Neuronal stem cell (in vitro differentiated cells): Measurements from ENCODE around the gene PTPN11.
A peak's percentile ranks its signal among the peaks of the same experiment; 100 is the strongest.
"Not testable (repeated sequence)": the region's sequence is repeated elsewhere in the genome, so short reads cannot be mapped to it uniquely, and the experiment has no call there.

ENCODE experiments used
- DNase-seq: peaks from one replicate; pipeline ENCODE4 v3.0.0-alpha.2; 2013; ENCODE audit warnings: low spot score
- H2AFZ ChIP-seq: one replicate; pipeline ENCODE4 v1.6.1; 2013; ENCODE audit warnings: mild to moderate bottlenecking, low read length, inconsistent platforms
- H2AK5ac ChIP-seq: 2 replicates; pipeline ENCODE4 v1.6.1; 2013; ENCODE audit warnings: low read depth, mild to moderate bottlenecking, inconsistent platforms, low read length, moderate library complexity, mixed read lengths
- H2BK120ac ChIP-seq: 2 replicates; pipeline ENCODE4 v1.6.1; 2013; ENCODE audit warnings: low read depth, mild to moderate bottlenecking, inconsistent platforms, low read length, moderate library complexity, mixed read lengths
- H2BK12ac ChIP-seq: one replicate; pipeline ENCODE4 v1.6.1; 2013; ENCODE audit warnings: low read length, inconsistent platforms
- H2BK15ac ChIP-seq: 2 replicates; pipeline ENCODE4 v1.6.1; 2013; ENCODE audit warnings: mild to moderate bottlenecking, low read length, inconsistent platforms, mixed read lengths
- H2BK5ac ChIP-seq: one replicate; pipeline ENCODE4 v1.6.1; 2013; ENCODE audit warnings: inconsistent platforms, mild to moderate bottlenecking, low read length, moderate library complexity
- H3K14ac ChIP-seq: one replicate; pipeline ENCODE4 v1.6.1; 2013; ENCODE audit warnings: low read length, inconsistent platforms
- H3K18ac ChIP-seq: 2 replicates; pipeline ENCODE4 v1.6.1; 2013; ENCODE audit warnings: low read length, inconsistent platforms
- H3K23ac ChIP-seq: 2 replicates; pipeline ENCODE4 v1.6.1; 2013; ENCODE audit warnings: low read depth, mild to moderate bottlenecking, mixed read lengths, low read length, inconsistent platforms; ENCODE audit not compliant: poor library complexity
- H3K27ac ChIP-seq: replicated peaks from 3 replicates; pipeline ENCODE4 v1.5.1; 2013; ENCODE audit warnings: low read length, inconsistent platforms
- H3K27me3 ChIP-seq, 3 experiments: 2 replicates each; pipeline ENCODE4 v1.6.1; 2013; ENCODE audit warnings: low read length in 3 of 3, mild to moderate bottlenecking in 2 of 3, inconsistent platforms in 1 of 3, low read depth in 1 of 3, mixed read lengths in 1 of 3, moderate library complexity in 1 of 3; ENCODE audit not compliant: control insufficient read depth in 3 of 3, insufficient read depth in 3 of 3
- H3K36me3 ChIP-seq, 2 donors: replicated peaks in 1 of 2; 2 replicates each; pipeline ENCODE4 v1.6.1; 2013; ENCODE audit warnings: low read length in 2 of 2; ENCODE audit not compliant: control insufficient read depth in 2 of 2, insufficient read depth in 2 of 2
- H3K4ac ChIP-seq: 2 replicates; pipeline ENCODE4 v1.6.1; 2013; ENCODE audit warnings: inconsistent platforms, mild to moderate bottlenecking, low read length, moderate library complexity
- H3K4me1 ChIP-seq, 2 donors: 1 replicate in 1 of 2; 2 replicates in 1 of 2; pipeline ENCODE4 v1.6.1; 2013; ENCODE audit warnings: low read length in 2 of 2, low read depth in 1 of 2; ENCODE audit not compliant: control insufficient read depth in 2 of 2, insufficient read depth in 1 of 2
- H3K4me2 ChIP-seq: one replicate; pipeline ENCODE4 v1.6.1; 2013; ENCODE audit warnings: mild to moderate bottlenecking, low read length, inconsistent platforms; ENCODE audit not compliant: insufficient read depth, poor library complexity, severe bottlenecking
- H3K4me3 ChIP-seq, 2 donors: 2 replicates each; pipeline ENCODE4 v1.5.1; 2013; ENCODE audit warnings: low read length in 2 of 2, mild to moderate bottlenecking in 2 of 2, inconsistent platforms in 1 of 2, moderate library complexity in 1 of 2
- H3K79me1 ChIP-seq: one replicate; pipeline ENCODE4 v1.6.1; 2013; ENCODE audit warnings: low read depth, mild to moderate bottlenecking, inconsistent platforms, low read length, moderate library complexity
- H3K9ac ChIP-seq: one replicate; pipeline ENCODE4 v1.6.1; 2013; ENCODE audit warnings: mild to moderate bottlenecking, low read depth, low read length, inconsistent platforms; ENCODE audit not compliant: poor library complexity
- H3K9me3 ChIP-seq, 2 donors: replicated peaks in 1 of 2; 2 replicates each; pipeline versions ENCODE3 to v1.6.1; 2013; ENCODE audit warnings: low read length in 2 of 2, mild to moderate bottlenecking in 2 of 2, inconsistent platforms in 1 of 2, low read depth in 1 of 2, mixed read lengths in 1 of 2, moderate library complexity in 1 of 2; ENCODE audit not compliant: control insufficient read depth in 2 of 2, insufficient read depth in 1 of 2
- H4K8ac ChIP-seq: one replicate; pipeline ENCODE4 v1.6.1; 2013; ENCODE audit warnings: low read depth, mild to moderate bottlenecking, inconsistent platforms, low read length, moderate library complexity
- H4K91ac ChIP-seq: one replicate; pipeline ENCODE4 v1.6.1; 2013; ENCODE audit warnings: low read length, low read depth, mild to moderate bottlenecking, inconsistent platforms; ENCODE audit not compliant: poor library complexity
- WGBS, 2 donors: extraction: QIAGEN DNeasy Blood & Tissue Kit; methylation state at CpG; one replicate each; pipeline ENCODE4 v1.1.7; 2013; ENCODE audit warnings: missing lambda C conversion rate in 2 of 2, mixed read lengths in 1 of 2; ENCODE audit not compliant: insufficient read length in 2 of 2, insufficient replicate concordance in 1 of 2; ENCODE audit errors: extremely low coverage in 2 of 2; 5-methylcytosine and 5-hydroxymethylcytosine counted together

Gene PTPN11

GRCh38 chr12:112413855-112414625, 4.7 kb upstream of the PTPN11 start:
- Histone ChIP-seq H3K23ac (no peak overlapping the region), H2AFZ (no peak overlapping the region), H2AK5ac (no peak overlapping the region), H3K4me3 (no peak overlapping the region), H3K14ac (no peak overlapping the region), H3K79me1 (no peaks in the 10 kb centered on the region), H3K36me3 (no peaks in the 10 kb centered on the region), H4K8ac (no peak overlapping the region), H3K4me1 (no peaks in the 10 kb centered on the region), H3K9me3 (no peaks in the 10 kb centered on the region), H2BK15ac (no peak overlapping the region), H3K4ac (no peak overlapping the region), H3K9ac (no peak overlapping the region), H3K4me2 (no peak overlapping the region), H3K18ac (no peak overlapping the region), H2BK12ac (no peak overlapping the region), H2BK5ac (no peak overlapping the region), H4K91ac (no peak overlapping the region), H3K27ac (no peak overlapping the region), H2BK120ac (no peak overlapping the region), H3K27me3 (no peaks in the 10 kb centered on the region)
- DNase-seq = no peak
- no CpG with 5 or more reads among the region's 2 CpGs for WGBS, 2 donors

- not testable (repeated sequence) for DNase-seq
- WGBS, 2 donors = no CpG with 5 or more reads among the region's 4 CpGs
Measured at GRCh38 chr12:112415457-112415856, 3.3 kb upstream of the PTPN11 start.

DNA sequence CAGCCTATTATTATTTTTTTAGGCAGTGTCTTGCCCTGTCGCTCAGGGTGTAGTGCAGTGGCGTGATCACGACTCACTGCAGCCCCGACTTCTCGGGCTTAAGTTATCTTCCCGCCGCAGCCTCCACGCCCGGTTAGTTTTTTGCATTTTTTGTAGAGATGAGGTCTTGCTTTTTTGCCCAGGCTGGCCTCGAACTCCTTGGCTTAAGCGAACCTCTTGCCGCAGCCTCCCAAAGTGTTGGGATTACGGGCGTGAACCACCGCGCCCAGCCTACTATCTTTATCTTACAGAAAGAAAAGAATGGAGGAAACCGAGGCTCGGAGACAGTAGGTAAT, 507 bp upstream of the PTPN11 start:
- Histone ChIP-seq H3K4me1 (peaks cover 0 to 3% of the 10 kb centered on the region in 2 donors), H4K8ac (peak overlapping the region; percentile 7), H2AK5ac (no peak overlapping the region), H4K91ac (no peak overlapping the region), H3K4me3 (peak overlapping the region; percentile 77 to 94), H3K4ac (no peak overlapping the region), H2BK12ac (no peak overlapping the region), H3K27me3 (no peaks in the 10 kb centered on the region), H3K18ac (no peak overlapping the region), H3K27ac (no peak overlapping the region), H3K79me1 (peaks cover 1% of the 10 kb centered on the region), H3K14ac (no peak overlapping the region), H2AFZ (peak overlapping the region; percentile 99), H3K36me3 (no peaks in the 10 kb centered on the region), H2BK5ac (no peak overlapping the region), H2BK15ac (no peak overlapping the region), H3K4me2 (peak overlapping the region; percentile 92), H3K9ac (peak overlapping the region; percentile 98), H3K23ac (no peak overlapping the region), H3K9me3 (no peaks in the 10 kb centered on the region), H2BK120ac (no peak overlapping the region)
- WGBS, 2 donors = no CpG with 5 or more reads among the region's 18 CpGs
- no peak for DNase-seq

More at GRCh38 chr12:112415457-112415856, 3.3 kb upstream of the PTPN11 start:
- H3K9me3 ChIP-seq, H3K23ac ChIP-seq, H3K18ac ChIP-seq, H4K8ac ChIP-seq, H3K9ac ChIP-seq, H2BK5ac ChIP-seq, H4K91ac ChIP-seq, H3K4me1 ChIP-seq, H3K4ac ChIP-seq, H3K4me2 ChIP-seq, H2BK120ac ChIP-seq, H2AK5ac ChIP-seq, H2AFZ ChIP-seq, H3K4me3 ChIP-seq, H3K36me3 ChIP-seq, H2BK15ac ChIP-seq, H3K79me1 ChIP-seq, H2BK12ac ChIP-seq, H3K27me3 ChIP-seq, H3K27ac ChIP-seq, H3K14ac ChIP-seq: not testable (repeated sequence)

GRCh38 chr12:112419297-112420133, 768 bp downstream of the PTPN11 start:
- peak overlapping the region; percentile 99 for H2AFZ ChIP-seq
- H3K27ac ChIP-seq = no peak overlapping the region
- H3K4me2 ChIP-seq = peak overlapping the region; percentile 59
- WGBS, 2 donors = no CpG with 5 or more reads among the region's 31 CpGs
- H3K9me3 ChIP-seq = no peaks in the 10 kb centered on the region
- H3K36me3 ChIP-seq = no peaks in the 10 kb centered on the region
- peaks cover 1% of the 10 kb centered on the region for H3K79me1 ChIP-seq
- peak overlapping the region; percentile 20 for H2AK5ac ChIP-seq
- H3K14ac ChIP-seq = no peak overlapping the region
- H3K27me3 ChIP-seq = no peaks in the 10 kb centered on the region
- no peak overlapping the region for H4K8ac ChIP-seq
- no peak overlapping the region for H2BK12ac ChIP-seq
- H2BK5ac ChIP-seq = peak overlapping the region; percentile 93
- H3K23ac ChIP-seq = peak overlapping the region; percentile 94
- H3K4ac ChIP-seq = peak overlapping the region; percentile 4
- no peak overlapping the region for H2BK15ac ChIP-seq
- no peak overlapping the region for H4K91ac ChIP-seq
- DNase-seq = peak; percentile 35
- H3K4me3 ChIP-seq = peak overlapping the region; percentile 77 to 94
- peaks cover 0 to 3% of the 10 kb centered on the region in 2 donors for H3K4me1 ChIP-seq
- peak overlapping the region; percentile 48 for H3K18ac ChIP-seq
- H3K9ac ChIP-seq = peak overlapping the region; percentile 71
- no peak overlapping the region for H2BK120ac ChIP-seq
